GM21619 (cell line): ENCODE results near the gene CPM.

Experiments
- ATAC-seq: cut with Tn5 transposase; IDR thresholded peaks from one replicate; pipeline ENCODE4 v1.9.1; 2021; ENCODE audit not compliant: unreplicated experiment

Gene CPM

DNA sequence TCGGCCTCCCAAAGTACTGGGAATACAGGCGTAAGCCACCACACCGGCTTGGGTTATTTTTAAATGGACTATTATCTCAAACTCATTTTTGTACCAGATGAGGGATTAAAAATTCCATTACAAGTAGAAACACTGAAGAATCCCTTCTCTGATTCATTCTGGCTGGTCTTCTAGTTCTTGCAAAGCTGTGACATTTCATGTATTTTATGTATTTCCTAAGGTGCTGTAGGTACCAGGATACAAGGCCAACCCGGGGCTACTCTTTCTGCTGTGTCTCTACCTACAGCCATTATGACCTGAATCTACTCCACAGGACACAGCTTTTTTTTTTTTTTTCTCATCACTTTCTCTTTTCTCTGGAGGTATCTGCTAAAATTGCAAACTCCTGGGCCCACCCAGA is 24.9 kb downstream of the CPM start:
- ATAC-seq: no peak

DNA sequence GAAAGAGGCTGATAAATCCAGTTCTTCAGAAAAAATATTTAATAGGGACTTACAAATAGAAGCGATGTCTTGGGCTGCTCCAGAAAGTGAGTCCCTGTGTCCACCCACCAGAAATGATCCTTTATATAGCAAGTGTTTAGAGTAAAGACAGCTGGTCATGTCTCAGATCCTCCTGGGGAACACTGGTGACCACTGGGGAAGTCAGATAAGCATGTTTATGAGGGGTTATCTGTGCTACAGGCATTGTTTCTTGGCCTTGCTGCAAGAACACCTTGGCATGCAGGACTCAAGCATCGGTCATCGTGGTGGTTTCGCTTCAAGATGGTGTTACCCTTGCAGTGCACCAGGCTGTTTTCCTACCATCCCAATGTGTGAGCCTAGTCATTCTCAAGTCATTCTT is 27.2 kb downstream of the CPM start:
- no peak for ATAC-seq

DNA sequence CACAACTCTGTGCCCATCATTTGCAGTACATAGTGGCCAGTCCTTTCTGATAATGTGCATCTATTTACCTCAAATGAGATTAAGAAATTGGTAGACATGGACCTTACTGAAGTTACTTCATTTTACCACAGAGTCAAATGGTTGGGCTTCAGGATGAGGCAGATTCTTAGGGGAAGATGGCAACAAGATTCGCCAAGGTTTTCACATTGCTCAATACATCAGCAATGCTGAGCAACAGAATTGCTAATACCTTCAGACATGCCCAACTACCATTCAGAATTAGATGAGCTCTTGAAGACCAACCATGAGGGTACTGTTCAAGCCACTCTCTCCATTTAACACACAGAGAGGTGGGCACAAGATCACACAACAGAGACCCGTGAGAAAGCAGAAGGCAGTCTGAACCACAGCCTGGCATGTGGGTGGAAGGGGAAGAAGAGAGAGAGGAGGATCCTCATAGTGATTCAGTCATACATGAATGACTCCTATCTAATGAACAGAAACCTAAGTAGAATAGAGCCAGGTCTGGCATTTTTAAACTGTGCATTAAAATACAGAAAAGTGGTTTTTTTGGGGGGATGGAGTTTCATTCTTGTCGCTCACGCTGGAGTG is 28.5 kb downstream of the CPM start:
- no peak for ATAC-seq

DNA sequence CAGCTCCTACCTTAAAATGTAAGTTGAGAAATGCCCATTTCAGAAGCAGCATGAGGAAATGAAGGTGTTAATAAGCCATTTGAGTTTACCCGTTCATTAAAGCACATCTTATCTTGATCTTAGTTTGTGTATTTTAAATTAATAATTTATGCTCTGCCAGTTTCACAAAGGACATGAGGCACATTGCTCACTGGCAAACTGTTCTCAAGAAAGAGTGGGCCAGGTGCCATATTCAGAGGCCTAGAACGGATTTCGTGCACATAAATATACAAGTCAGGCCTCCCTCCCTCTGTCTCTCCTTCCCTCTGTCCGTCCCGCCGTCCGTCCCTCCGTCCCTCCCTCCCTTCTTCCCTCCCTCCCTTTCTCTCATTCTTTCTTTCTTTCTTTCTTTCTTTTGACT is 29.5 kb downstream of the CPM start:
- no peak for ATAC-seq

DNA sequence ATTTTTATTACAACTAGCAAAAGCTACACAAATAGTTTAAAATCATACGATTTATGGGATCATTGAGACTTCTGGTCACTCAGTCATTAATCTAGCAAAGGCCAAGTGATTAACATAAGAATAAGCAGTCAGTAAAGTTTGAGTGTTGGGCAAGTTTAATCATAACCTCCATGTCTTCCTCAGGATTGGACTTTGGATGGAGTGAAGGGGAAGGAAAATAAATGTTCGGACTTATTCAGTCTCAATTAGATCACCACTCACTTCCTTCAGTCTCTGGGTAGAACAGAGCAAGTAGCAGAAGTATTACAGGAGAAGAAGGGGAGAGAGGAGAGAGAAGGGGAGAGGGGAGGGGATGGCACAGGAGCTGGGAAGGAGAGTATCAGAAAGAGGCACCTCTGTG is 31.4 kb downstream of the CPM start:
- no peak for ATAC-seq

DNA sequence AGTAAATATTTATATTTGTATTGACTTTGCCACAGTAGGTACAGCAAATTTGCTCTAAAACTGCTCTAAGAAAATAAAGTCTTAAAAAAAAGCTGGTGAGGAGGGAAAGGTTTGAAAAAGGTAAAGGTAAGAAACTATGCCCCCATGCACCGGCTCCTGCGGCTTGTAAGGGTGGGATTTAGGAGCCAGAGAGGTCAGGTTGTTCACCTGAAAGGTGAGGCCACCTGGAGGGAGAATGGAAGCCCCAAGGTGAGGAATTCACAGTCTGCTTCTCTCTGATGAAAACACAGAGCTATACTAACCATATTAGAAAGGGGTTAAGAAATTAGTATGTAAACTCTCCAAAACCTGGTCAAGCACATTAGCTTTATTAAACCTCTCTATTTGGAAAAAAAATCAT is 31.8 kb downstream of the CPM start:
- no peak for ATAC-seq

DNA sequence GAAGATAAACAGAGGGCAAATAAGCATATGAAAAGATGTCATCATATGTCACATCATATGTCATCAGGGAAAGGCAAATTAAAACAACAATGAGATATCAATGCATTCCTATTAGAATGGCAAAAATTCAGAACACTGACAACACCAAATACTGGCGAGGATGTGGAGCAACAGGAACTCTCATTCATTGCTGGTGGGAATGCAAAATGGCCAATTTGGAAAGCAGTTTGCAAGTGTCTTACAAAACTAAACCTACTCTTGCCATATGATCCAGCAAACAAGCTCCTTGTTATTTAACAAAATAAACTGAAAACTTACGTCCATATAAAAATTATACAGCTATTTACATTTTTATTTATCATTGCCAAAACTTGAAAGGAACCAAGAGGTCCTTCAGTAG is 32.7 kb downstream of the CPM start:
- no peak for ATAC-seq

DNA sequence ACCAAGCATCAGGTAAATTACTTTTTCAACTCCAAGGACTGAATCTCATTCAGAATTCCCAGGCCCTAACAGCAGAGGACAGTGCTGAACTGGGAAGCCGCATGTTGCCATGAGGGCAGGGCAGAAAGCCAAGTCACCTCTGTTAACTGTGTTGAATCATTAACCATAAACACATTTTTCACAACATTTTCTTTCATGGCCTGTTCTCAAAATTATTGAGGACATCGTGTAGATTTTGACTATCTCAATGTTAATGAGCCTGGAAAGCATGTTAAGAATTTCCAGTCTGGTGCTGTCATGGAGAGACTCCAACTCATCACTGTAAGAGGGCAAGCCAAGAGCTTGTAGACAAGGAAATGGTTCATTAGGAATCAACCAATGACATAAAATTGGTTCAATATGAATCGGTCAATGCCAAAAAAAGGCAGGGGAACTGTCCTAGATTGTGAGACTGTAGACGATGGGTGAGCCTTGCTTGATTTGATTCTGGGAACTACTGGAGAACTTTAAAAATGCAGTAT is 33.7 kb downstream of the CPM start:
- ATAC-seq: no peak

DNA sequence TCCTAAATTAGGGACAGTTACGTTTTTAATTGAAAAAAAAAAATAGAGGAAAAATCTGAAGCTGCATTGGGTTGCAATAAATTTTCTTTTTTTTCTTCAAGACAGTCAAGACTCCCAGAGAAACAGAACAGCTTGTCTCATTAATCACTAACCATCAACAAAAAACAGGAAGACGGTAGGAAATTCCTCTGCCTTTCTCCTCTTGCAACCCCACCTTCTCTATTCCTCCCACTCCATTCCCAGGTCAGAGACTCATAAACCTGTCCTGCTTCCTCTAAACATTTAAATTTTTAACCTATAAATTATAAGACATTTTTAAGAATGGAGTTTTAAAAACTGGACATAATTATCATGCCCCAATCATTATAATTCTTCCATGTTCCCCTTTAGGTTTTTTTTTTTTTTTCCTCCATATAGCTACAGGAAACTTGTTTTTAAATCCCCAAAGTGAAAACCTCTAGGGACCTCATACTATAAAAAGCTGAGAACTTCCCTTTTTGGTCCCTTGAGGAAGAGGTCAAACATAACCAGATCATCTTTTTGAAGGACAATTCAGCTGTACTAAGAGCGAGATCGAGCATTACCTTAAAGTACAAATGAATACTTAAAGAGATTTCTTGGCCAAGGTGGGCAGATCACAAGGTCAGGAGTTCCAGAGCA is 36.0 kb downstream of the CPM start:
- ATAC-seq: no peak

DNA sequence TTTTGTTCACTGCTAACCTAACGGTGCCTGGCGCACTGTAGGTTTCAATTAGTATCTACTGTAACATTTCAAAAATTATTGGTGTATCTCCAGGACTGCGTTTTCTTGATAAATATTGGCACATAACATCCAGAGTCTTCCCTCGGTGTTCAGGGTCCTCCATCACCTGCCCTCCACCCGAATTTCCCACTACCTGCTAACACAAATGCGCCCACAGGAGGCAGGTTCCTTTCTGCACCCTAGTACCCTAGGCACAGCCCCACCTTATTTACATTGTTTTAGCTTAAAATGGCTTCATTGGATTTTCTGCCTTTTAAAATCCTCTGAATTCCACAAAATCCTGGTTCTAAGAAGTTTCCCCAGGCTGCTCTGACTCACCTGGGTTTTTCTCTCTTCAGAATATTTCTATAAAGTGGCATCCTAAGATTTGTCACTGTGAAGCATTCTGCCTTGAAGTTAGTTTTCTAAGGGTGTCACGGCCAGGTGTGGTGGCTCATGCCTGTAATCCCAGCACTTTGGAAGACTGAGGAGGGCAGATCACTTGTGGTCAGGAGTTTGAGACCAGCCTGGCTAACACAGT is 38.6 kb downstream of the CPM start:
- no peak for ATAC-seq

DNA sequence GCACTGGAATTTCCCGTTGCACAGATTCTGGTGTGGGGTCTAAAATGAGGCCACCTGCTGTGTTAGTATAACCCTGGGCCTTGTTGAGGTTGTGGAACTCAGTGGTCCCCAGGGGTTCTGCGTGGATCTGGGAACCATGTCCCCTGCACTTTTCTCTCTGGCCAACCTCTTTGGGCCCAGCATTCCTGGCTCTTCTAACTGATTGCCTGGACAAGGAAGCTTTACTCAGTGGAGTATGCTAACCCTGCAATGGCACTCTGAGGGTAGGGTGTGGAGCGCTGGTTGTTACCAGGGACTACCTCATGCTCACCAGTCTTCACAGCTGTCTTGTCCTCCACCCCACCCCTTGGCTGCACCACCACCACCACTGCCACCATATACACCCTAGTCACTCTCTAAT is 39.2 kb downstream of the CPM start:
- no peak for ATAC-seq

DNA sequence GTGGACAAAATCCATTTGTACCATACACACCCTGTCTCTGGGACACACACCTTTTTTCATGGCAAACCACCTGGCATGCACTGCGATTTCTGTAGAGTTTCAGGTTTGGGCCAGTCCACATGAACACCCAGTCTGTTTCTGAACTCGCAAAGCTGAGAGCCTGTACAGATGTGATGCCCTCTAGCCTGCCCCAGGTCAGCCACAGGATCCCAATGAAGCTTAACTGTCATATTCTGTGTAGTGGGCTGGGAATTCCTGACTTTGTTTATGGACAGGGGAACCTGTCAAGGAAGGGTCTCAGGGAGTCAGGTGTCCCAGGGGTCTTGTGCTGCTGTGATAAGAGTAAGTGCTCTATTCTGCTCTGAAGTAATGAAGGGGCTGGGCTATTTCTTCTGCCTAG is 39.8 kb downstream of the CPM start:
- ATAC-seq: no peak

DNA sequence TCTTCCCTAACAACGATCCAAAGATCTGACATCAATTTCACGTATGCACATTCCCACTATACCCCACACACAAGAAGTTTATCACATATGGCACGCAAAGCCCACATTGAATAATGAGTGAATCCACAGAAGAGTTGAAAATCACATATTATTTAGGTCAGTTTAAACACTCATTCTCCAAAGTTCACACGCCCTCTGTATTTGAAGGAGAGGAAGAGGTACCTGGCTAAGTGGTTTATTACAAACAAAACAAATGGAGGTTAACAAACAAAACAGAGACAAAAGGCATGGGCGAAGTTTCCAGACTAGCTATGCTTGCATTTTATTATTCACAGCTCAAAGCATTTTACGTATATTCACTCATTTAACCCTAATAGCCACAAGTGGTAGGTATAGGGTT is 41.8 kb downstream of the CPM start:
- ATAC-seq: no peak

DNA sequence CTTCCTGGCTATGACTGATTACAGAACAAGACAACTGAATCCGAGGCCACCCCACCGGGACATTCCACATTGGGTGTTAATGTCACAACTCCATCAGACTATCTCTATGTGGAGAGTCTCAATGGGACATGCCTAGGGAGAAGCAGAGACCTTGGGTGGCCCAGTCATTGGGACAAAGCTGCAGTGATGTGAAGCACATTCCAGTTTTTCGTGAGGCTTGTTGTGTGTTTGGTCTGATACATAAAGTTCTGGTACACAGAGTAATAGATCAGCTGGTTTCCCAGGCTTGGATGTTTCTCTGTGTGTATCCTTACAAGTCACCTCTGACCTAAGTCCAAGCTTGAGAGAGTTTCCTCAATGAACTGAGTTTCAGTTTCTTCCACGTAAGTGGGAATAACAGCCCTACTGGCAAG is 42.3 kb downstream of the CPM start:
- no peak for ATAC-seq

DNA sequence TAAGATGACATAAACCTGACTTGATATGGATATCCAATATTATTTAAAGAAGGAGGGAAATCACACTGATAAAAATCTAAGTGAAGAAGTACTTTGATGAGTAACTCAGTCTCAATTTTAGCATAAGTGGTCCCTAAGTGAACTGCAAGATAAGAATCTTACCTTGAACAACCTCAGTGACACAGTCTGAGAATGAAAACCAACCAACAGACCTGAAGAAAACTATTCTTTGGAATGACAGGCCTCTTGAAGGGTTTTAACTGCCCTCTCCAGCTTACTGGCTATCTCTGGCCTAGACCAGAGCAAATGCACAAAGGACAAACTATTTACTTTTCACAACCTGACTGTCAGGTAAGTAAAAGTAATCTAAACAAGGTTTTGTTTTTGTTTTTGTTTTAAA is 44.7 kb downstream of the CPM start:
- ATAC-seq: no peak

DNA sequence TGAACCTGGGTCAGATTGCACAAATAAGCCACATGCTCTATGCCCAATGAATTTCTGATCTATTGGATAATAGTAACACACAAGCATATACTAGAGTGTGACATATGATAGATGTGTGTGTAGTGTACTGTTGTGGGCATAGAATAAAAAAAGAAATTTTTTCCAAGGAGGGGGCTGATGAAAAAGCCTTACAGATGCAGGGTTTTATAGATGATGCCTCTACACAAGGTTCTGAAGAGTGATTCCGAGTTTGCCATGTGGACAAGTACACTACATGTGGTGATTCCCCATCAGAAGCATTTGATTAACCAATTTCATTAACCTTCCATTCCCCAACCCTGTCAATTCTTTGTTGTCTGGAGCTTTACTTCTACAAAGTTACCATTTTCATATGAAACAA is 45.3 kb downstream of the CPM start:
- ATAC-seq: no peak

DNA sequence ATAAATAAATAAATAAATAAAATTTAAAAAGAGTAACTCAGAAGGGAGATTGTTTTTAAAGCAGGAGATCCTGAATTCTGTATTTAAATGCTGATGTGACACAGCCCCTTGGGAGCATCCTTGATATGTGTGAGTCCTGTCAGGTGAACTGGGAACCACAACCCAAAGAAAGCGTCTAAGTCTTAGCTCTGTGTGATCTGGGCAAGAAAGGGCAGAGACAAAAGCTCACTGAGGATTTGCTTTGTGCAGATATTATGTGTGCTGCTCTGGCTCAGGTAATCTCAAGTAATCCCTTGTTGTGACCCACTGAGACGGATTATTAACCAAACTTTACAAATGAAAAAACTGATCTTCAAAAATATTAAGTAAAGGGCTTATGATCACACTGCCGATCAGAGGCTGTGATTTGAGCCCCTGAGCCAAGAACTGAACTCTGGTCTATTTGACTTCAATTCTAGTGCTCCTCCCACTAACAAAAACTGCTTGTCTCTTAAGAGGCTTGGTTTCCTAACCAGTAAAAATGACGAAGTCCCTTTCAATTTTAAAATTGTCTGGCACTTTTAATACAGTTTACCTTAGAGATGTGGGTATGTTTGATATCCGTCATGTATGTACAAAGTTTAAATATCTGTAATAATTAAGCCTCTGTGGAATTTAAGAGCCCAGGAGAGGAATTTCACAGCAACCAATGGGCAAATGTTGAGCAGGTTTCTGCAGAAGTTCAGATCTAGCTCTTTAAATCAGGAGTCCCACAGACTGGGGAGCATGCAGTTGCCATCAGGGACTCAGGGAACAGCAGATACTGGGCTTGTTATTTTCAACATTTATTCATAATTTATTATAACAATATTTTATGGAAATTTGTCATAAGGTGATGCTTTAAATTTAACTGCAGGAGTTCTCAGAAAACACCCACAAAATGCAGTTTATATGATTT is 46.1 kb downstream of the CPM start:
- no peak for ATAC-seq

DNA sequence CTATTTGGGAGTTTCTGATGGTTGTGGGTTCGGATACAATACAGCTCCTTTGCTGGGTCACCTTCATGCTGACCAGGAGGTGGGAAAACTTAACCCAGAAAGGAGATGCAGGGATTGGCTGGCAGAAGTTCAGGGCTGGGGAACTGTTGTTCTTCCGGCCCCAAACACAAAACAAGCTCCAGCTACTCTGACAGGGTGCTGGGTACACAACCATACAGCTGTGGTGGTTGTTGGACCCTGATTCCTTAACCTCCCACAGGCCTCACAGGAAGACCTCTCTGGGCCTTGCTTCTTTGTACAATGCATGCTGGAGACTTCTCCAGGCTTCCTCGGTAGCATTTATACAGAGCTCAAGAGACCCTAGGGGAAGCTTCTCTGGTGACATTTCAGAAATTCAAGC is 47.6 kb downstream of the CPM start:
- ATAC-seq: no peak

DNA sequence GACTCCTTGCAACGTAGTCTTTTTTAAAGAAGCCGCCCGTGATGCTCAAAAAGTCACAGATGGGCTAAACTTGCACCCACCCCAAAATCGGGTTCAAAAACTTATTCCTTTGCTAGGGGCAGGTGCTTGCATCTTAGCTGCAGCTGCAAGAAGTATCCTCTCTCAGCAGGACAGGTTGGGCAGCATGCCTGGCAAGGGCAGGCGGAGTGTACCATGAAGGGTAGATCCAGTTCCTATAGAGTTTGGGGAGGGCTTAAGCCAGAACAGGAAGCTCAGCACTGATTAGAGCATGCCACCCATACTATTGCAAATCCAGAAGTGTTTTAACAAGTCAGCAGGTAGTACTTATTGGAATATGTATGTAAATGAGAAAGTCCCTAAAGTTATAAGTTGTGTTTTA is 48.7 kb downstream of the CPM start:
- ATAC-seq: no peak

DNA sequence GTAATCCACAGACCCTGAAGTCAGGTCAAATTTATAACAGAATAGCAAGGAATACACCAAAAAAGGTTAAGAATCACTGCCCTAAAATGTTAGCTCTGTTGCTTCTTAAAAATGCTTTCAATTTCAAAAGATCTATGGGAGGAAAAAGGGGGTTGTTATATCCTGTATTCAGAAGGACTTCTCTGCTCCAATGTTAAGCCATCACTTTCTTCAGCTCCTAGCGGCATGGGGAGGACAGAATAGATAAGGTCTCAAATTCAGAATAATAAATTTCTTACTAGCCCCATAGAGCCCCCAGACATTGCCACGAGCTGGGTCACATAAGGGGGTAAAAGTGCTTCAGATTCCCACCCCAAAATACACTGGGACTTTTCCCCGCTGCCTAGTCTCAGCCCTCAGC is 49.8 kb downstream of the CPM start:
- ATAC-seq: no peak

DNA sequence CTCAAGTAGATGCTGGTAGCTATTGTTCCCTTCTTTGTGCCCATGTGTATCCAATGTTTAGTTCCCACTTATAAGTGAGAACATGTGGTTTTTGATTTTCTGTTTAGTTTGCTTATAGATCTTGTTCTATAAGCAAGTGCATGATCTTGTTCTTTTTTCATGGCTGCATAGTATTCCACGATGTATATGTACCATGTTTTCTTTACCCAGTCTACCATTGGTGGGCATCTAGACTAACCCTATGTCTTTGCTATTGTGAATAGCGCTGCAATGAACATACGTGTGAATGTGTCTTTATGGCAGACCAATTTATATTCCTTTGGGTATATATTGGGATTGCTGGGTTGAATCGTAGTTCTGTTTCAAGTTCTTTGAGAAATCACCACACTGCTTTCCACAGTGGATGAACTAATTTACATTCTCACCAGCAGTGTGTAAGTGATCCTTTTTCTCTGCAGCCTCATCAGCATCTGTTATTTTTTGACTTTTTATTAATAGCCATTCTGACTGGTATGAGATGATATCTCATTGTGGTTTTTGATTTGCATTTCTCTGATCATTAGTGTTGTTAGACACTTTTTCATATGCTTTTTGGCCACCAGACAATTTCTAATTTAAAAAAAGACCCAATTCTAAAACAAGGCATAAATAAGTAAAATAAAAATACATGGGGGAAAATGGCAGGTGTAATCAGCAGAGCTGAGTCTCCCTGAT is 50.6 kb downstream of the CPM start:
- no peak for ATAC-seq
